HCT116 (cell line): ENCODE measurements around the gene PRSS16. TPM values are rescaled to one million over a fixed set of nuclear protein-coding genes. Genes with fewer than 3 reads are reported as not detected.
A peak's percentile ranks its signal among the peaks of the same experiment; 100 is the strongest.

Experiments
- ATAC-seq: fragments of 200-7000 bp; cut with Tn5 transposase; 2 replicates; pipeline ENCODE4 v1.9.1; 2020; ENCODE audit warnings: mild to moderate bottlenecking, moderate library complexity
- BruUV-seq: library from RNA; stranded (reverse); fragments of 400-500 nt; replicated peaks from 2 replicates; lab custom pipeline; 2021; lab: Mats Ljungman, UMichigan
- CTCF ChIA-PET: fragments of 300-600 bp; sonication (Branson Sonifier 250); formaldehyde crosslinking; loops from one replicate; lab custom pipeline; 2021; ENCODE audit warnings: antibody characterized with exemption; lab: Charles Lee
- POLR2A ChIA-PET: fragments of 300-600, 350-600 bp; sonication (Branson Sonifier 250); formaldehyde crosslinking; loops from one replicate; lab custom pipeline; 2021; ENCODE audit warnings: antibody characterized with exemption; lab: Charles Lee
- RAD21 ChIA-PET, 2 experiments: fragments of 300-600 bp; sonication (Branson Sonifier 250); formaldehyde crosslinking; loops; one replicate each; lab custom pipeline; 2023; ENCODE audit warnings: low total read pairs in 2 of 2; ENCODE audit not compliant: uncharacterized antibody in 2 of 2, unreplicated experiment in 2 of 2, low non-redundant PET in 1 of 2; lab: Charles Lee
- DNase-seq: peaks from one replicate; pipeline ENCODE4 v3.0.0-alpha.2; 2010; ENCODE audit warnings: low read depth, low spot score
- H2AFZ ChIP-seq: fragments of 200-600 bp; shearing (Covaris generic), sonication (generic); 2 replicates; pipeline ENCODE4 v1.6.1; 2017; ENCODE audit warnings: low read depth, mixed run types, mixed read lengths, antibody characterized with exemption, low read length; ENCODE audit not compliant: poor library complexity, severe bottlenecking
- H3K27ac ChIP-seq: 2 replicates; pipeline ENCODE4 v1.5.1; 2012; ENCODE audit warnings: low read depth, low read length
- H3K27me3 ChIP-seq: fragments of 200-600 bp; sonication (generic); 2 replicates; pipeline ENCODE4 v1.6.1; 2016; ENCODE audit warnings: mixed run types, low read length, mixed read lengths; ENCODE audit not compliant: insufficient read depth
- H3K36me3 ChIP-seq, 2 experiments: fragments of 200-500 bp in 1 of 2; fragments of 200-600 bp in 1 of 2; sonication (Bioruptor generic) in 1 of 2; sonication (generic) in 1 of 2; 2 replicates each; pipeline versions ENCODE4 v1.5.1 to v1.6.1; 2014 to 2016; ENCODE audit warnings: low read length in 2 of 2, inconsistent platforms in 1 of 2, mixed read lengths in 1 of 2, mixed run types in 1 of 2; ENCODE audit not compliant: insufficient read depth in 2 of 2, control insufficient read depth in 1 of 2
- H3K4me1 ChIP-seq, 2 experiments: fragments of 200-600 bp in 1 of 2; sonication (generic) in 1 of 2; 2 replicates each; pipeline versions ENCODE4 v1.5.1 to v1.6.1; 2012 to 2017; ENCODE audit warnings: low read length in 2 of 2, inconsistent platforms in 1 of 2, mild to moderate bottlenecking in 1 of 2, mixed read lengths in 1 of 2, mixed run types in 1 of 2, moderate library complexity in 1 of 2; ENCODE audit not compliant: insufficient read depth in 2 of 2, control insufficient read depth in 1 of 2
- H3K4me2 ChIP-seq: fragments of 200-600 bp; sonication (generic); 2 replicates; pipeline ENCODE4 v1.6.1; 2017; ENCODE audit warnings: mixed run types, low read length, mixed read lengths
- H3K4me3 ChIP-seq, 2 experiments: fragments of 200-600 bp in 1 of 2; sonication (generic) in 1 of 2; replicated peaks in 1 of 2; 2 replicates each; pipeline ENCODE4 v1.5.1; 2011 to 2016; ENCODE audit warnings: low read length in 2 of 2, control low read depth in 1 of 2, low read depth in 1 of 2, mild to moderate bottlenecking in 1 of 2, mixed read lengths in 1 of 2, mixed run types in 1 of 2
- H3K79me2 ChIP-seq: fragments of 200-600 bp; sonication (generic); 2 replicates; pipeline ENCODE4 v1.6.1; 2017; ENCODE audit warnings: mild to moderate bottlenecking, mixed run types, low read length, moderate library complexity, mixed read lengths; ENCODE audit not compliant: insufficient read depth
- H3K9ac ChIP-seq: fragments of 200-600 bp; sonication (generic); 2 replicates; pipeline ENCODE4 v1.6.1; 2016; ENCODE audit warnings: low read length, mixed read lengths
- H3K9me2 ChIP-seq: fragments of 200-600 bp; sonication (generic), shearing (Covaris generic); 2 replicates; pipeline ENCODE4 v1.6.1; 2017; ENCODE audit warnings: mixed run types, mild to moderate bottlenecking, moderate library complexity; ENCODE audit not compliant: insufficient read depth
- H3K9me3 ChIP-seq, 2 experiments: fragments of 200-500 bp in 1 of 2; fragments of 200-600 bp in 1 of 2; sonication (Bioruptor generic) in 1 of 2; sonication (generic) in 1 of 2; 2 replicates each; pipeline ENCODE4 v1.6.1; 2014 to 2017; ENCODE audit warnings: low read length in 2 of 2, mixed read lengths in 2 of 2, inconsistent platforms in 1 of 2, low read depth in 1 of 2, mild to moderate bottlenecking in 1 of 2, mixed run types in 1 of 2, moderate library complexity in 1 of 2; ENCODE audit not compliant: control insufficient read depth in 1 of 2, insufficient read depth in 1 of 2
- H4K20me1 ChIP-seq: fragments of 200-600 bp; sonication (generic), shearing (Covaris generic); 2 replicates; pipeline ENCODE4 v1.6.1; 2017; ENCODE audit warnings: mixed run types, mild to moderate bottlenecking, moderate library complexity; ENCODE audit not compliant: insufficient read depth
- CBX3 ChIP-seq: IDR thresholded peaks from 2 replicates; pipeline ENCODE4 v1.6.1; 2012; ENCODE audit warnings: low read depth
- CEBPB ChIP-seq: IDR thresholded peaks from 2 replicates; pipeline ENCODE4 v1.6.1; 2012; ENCODE audit warnings: low read depth
- CTCF ChIP-seq, 3 experiments: fragments of 200-600 bp in 1 of 3; sonication (generic) in 1 of 3; IDR thresholded peaks in 2 of 3; conservative IDR thresholded peaks in 1 of 3; 2 replicates each; pipeline ENCODE4 v1.5.1; 2012 to 2017; ENCODE audit warnings: low read depth in 2 of 3, low read length in 2 of 3, antibody characterized with exemption in 1 of 3, borderline replicate concordance in 1 of 3, control low read depth in 1 of 3, mild to moderate bottlenecking in 1 of 3, mixed read lengths in 1 of 3, mixed run types in 1 of 3, moderate library complexity in 1 of 3; ENCODE audit not compliant: insufficient read depth in 1 of 3
- EGR1 ChIP-seq: IDR thresholded peaks from 2 replicates; pipeline ENCODE4 v1.6.1; 2012; ENCODE audit warnings: low read depth
- ELF1 ChIP-seq: IDR thresholded peaks from 2 replicates; pipeline ENCODE4 v1.6.1; 2012; ENCODE audit warnings: low read depth, borderline replicate concordance
- EZH2 ChIP-seq: fragments of 200-600 bp; sonication (generic); IDR thresholded peaks from 2 replicates; pipeline ENCODE4 v1.6.1; 2017; ENCODE audit warnings: antibody characterized with exemption, mixed run types
- EZH2phosphoT487 ChIP-seq: fragments of 200-600 bp; IDR thresholded peaks from 2 replicates; pipeline ENCODE4 v1.6.1; 2018; ENCODE audit warnings: antibody characterized with exemption, borderline replicate concordance
- FOSL1 ChIP-seq: IDR thresholded peaks from 2 replicates; pipeline ENCODE4 v1.6.1; 2012; ENCODE audit warnings: low read depth
- MAX ChIP-seq: IDR thresholded peaks from 2 replicates; pipeline ENCODE4 v1.6.1; 2012
- POLR2AphosphoS5 ChIP-seq: IDR thresholded peaks from 2 replicates; pipeline ENCODE4 v1.6.1; 2011; ENCODE audit warnings: mild to moderate bottlenecking, low read depth, low read length, moderate library complexity
- RAD21 ChIP-seq: IDR thresholded peaks from 2 replicates; pipeline ENCODE4 v1.6.1; 2012; ENCODE audit warnings: low read depth, mild to moderate bottlenecking
- REST ChIP-seq: IDR thresholded peaks from 2 replicates; pipeline ENCODE4 v1.6.1; 2012; ENCODE audit warnings: low read depth
- SIN3A ChIP-seq: IDR thresholded peaks from 2 replicates; pipeline ENCODE4 v1.6.1; 2012; ENCODE audit warnings: low read depth
- TCF7L2 ChIP-seq: IDR thresholded peaks from 2 replicates; pipeline ENCODE4 v1.7.0; 2011; ENCODE audit warnings: borderline replicate concordance, inconsistent platforms; ENCODE audit not compliant: insufficient read depth, insufficient read length; ENCODE audit errors: extremely low read depth
- YY1 ChIP-seq: IDR thresholded peaks from 2 replicates; pipeline ENCODE4 v1.6.1; 2011; ENCODE audit warnings: low read length, low read depth, moderate library complexity, mild to moderate bottlenecking; ENCODE audit not compliant: insufficient replicate concordance; ENCODE audit errors: extremely low read depth
- ZBTB33 ChIP-seq: IDR thresholded peaks from 2 replicates; pipeline ENCODE4 v1.6.1; 2011; ENCODE audit warnings: mild to moderate bottlenecking, low read length, moderate library complexity; ENCODE audit not compliant: insufficient replicate concordance; ENCODE audit errors: extremely low read depth
- ZFX ChIP-seq: fragments of 450-650 bp; IDR thresholded peaks from 2 replicates; pipeline ENCODE4 v1.6.1; 2017
- ZNF274 ChIP-seq: fragments of 200-500 bp; sonication (Bioruptor generic); IDR thresholded peaks from 2 replicates; pipeline ENCODE4 v1.6.1; 2014; ENCODE audit warnings: mild to moderate bottlenecking, low read depth, low read length, inconsistent platforms
- intact Hi-C: fragments of 100-400 bp; cut with micrococcal nuclease; formaldehyde crosslinking; loops from 2 replicates; pipeline ENCODE4 v1.10.0; 2022
- total RNA-seq: library from RNA; stranded (reverse); gene quantifications from one replicate; pipeline ENCODE4 v1.2.1, GENCODE V29; 2021; ENCODE audit not compliant: unreplicated experiment
- TF ChIP-seq, protein P1 (sequence below): IDR thresholded peaks from 2 replicates; pipeline ENCODE4 v1.6.1; 2012

The PRSS16 gene
- total RNA-seq, 1 experiment from 2014 or later: 14.5 TPM

DNA sequence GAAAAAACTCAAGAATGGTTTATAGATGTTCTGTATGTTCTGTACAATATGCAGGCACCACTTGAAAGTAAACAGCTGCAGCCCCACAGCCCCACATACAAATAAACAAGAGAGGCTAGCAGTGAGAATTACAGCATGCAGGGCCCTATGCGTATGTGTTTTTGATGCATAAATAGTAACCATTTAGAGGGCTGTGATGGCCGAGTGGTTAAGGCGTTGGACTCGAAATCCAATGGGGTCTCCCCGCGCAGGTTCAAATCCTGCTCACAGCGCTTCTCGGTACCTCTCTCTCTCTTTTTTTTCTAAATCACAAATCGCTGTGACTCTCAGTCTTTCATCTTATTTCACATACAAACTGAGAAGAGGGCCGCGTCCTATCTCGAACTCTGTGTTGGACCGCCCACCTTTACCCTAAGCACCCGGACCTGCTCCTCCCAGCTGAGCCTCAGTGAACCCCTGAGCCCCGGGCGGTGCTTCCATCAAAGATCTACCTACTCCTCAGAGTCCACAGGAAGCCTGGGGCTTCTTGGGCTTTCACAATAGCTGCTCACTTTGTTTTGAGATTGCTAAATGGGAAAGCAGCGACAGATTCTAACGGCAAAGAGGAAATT is 37.7 kb upstream of the PRSS16 start:
- Histone ChIP-seq H3K4me3 (no peak overlapping the region), H4K20me1 (no peaks in the 10 kb centered on the region), H3K27me3 (no peaks in the 10 kb centered on the region), H3K4me1 (peaks cover 0 to 3% of the 10 kb centered on the region in 2 experiments; a peak in 1 of 4 replicates), H3K4me2 (no peak overlapping the region), H3K9me2 (no peaks in the 10 kb centered on the region), H3K27ac (no peak overlapping the region), H3K9ac (no peak overlapping the region), H3K9me3 (no peaks in the 10 kb centered on the region), H2AFZ (no peak overlapping the region), H3K36me3 (no peaks in the 10 kb centered on the region), H3K79me2 (no peaks in the 10 kb centered on the region)
- DNase-seq (no peak), ATAC-seq (peak; percentile 40; the same call in 1 of the 2 replicates)
- TF ChIP-seq, protein P1, sequence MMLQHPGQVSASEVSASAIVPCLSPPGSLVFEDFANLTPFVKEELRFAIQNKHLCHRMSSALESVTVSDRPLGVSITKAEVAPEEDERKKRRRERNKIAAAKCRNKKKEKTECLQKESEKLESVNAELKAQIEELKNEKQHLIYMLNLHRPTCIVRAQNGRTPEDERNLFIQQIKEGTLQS: no peak
- TF ChIP-seq POLR2AphosphoS5 (no peak), REST (no peak), RAD21 (no peak), FOSL1 (no peak), MAX (no peak), CTCF (IDR thresholded peaks at IDR 0.05 in 2 of 3, conservative IDR thresholded peaks at IDR 0.05 in 1 of 3; ENCODE audit: borderline replicate concordance in 1 of 3, insufficient read depth in 1 of 3, low read depth in 2 of 3, low read length in 2 of 3) (no peak), ZBTB33 (no peak), TCF7L2 (no peak), ELF1 (no peak), SIN3A (no peak), EZH2phosphoT487 (no peak), CBX3 (no peak), EGR1 (no peak), ZFX (no peak), CEBPB (no peak), YY1 (no peak), ZNF274 (no peak), EZH2 (no peak)
- RAD21 ChIA-PET: no interaction called here
- CTCF ChIA-PET: no interaction called here
- intact Hi-C loops: no loop called here
- POLR2A ChIA-PET: no interaction called here
- no TSS peak for BruUV-seq
